ENCODE data around the gene ABCC10.

DNA sequence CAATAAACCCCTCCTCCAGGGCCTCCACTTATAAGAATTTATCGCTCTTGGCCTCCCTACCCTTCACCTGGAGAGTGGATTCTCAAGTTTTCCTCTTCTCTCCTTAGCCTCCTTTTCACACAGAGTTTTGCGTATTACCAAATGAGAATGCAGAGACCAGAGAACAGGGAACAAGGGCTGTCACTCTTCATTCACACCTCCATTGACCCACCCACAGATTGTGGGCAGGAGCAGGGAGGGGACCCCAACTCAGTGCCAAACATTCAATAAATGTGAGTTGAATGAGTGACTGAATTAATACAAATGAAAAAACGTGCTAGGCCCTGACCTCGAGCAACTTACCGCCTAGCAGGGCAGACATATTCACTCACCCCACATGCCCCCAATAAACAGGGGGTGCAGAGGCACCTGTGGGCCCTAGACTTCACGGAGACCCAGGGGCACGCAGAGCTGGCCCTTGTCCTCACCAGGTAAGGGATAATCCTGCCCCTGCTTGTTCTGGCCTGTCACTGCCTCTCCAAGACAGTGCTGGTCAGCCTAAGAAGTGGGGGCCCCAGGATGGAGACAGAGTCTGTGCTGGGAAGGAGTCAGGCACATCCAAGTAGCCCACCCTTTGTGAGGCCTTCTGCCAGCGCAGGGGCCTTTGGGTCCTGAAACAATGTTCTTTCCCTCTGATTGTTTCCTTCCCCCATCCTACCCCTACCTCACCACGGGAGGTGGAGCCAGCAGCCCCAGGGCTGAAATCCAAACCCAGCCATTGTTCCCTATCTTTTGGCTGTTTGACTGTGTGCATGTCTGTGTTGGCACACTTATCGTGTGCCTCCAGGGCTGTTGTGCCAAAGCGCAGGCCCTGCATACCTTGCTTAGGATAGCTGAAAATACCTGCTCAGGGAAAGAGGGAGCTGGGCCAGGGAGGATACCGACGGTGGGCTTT is 41.7 kb downstream of the ABCC10 start:
- no peak for TF ChIP-seq POLR2AphosphoS5 (IDR thresholded peaks at IDR 0.05)
- TF ChIP-seq, protein P1, sequence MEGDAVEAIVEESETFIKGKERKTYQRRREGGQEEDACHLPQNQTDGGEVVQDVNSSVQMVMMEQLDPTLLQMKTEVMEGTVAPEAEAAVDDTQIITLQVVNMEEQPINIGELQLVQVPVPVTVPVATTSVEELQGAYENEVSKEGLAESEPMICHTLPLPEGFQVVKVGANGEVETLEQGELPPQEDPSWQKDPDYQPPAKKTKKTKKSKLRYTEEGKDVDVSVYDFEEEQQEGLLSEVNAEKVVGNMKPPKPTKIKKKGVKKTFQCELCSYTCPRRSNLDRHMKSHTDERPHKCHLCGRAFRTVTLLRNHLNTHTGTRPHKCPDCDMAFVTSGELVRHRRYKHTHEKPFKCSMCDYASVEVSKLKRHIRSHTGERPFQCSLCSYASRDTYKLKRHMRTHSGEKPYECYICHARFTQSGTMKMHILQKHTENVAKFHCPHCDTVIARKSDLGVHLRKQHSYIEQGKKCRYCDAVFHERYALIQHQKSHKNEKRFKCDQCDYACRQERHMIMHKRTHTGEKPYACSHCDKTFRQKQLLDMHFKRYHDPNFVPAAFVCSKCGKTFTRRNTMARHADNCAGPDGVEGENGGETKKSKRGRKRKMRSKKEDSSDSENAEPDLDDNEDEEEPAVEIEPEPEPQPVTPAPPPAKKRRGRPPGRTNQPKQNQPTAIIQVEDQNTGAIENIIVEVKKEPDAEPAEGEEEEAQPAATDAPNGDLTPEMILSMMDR (IDR thresholded peaks at IDR 0.05): no peak
